Endothelial cell of umbilical vein (primary cell): Measurements from ENCODE around the gene GMPR2. TPM values are rescaled to one million over a fixed set of nuclear protein-coding genes. Genes with fewer than 3 reads are reported as not detected.

Experiments used
- BruUV-seq: library from RNA; stranded (reverse); fragments of 400-500 nt; replicated peaks from 2 replicates; lab custom pipeline; 2021; lab: Mats Ljungman, UMichigan
- CTCF ChIA-PET: fragments of 300-600, 350-600 bp; sonication (Branson Sonifier 250); formaldehyde crosslinking; loops from one replicate; lab custom pipeline; 2021; ENCODE audit warnings: antibody characterized with exemption, inconsistent platforms; lab: Charles Lee
- POLR2A ChIA-PET: fragments of 300-600, 350-600 bp; sonication (Branson Sonifier 250); formaldehyde crosslinking; loops from one replicate; lab custom pipeline; 2021; ENCODE audit warnings: antibody characterized with exemption, inconsistent platforms; lab: Charles Lee
- DNase-seq: peaks from one replicate; pipeline ENCODE4 v3.0.0-alpha.2; 2011; ENCODE audit warnings: low read depth, low spot score
- FAIRE-seq: peaks from 2 replicates; lab custom pipeline; 2011; peaks lifted over from hg19 to GRCh38; lab: Jason Lieb, UNC
- H2AFZ ChIP-seq: 2 replicates; pipeline ENCODE4 v1.6.0; 2012; ENCODE audit warnings: low read depth, low read length, control low read depth, inconsistent platforms
- H3K27ac ChIP-seq: 2 replicates; pipeline ENCODE4 v1.5.1; 2011; ENCODE audit warnings: low read depth, mild to moderate bottlenecking, control low read depth, low read length, moderate library complexity; ENCODE audit not compliant: insufficient read depth
- H3K27me3 ChIP-seq, 2 experiments: 2 replicates each; pipeline versions ENCODE4 v1.6.0 to v1.6.1; 2011; ENCODE audit warnings: low read length in 2 of 2, mixed read lengths in 1 of 2; ENCODE audit not compliant: control insufficient read depth in 2 of 2, insufficient read depth in 2 of 2
- H3K36me3 ChIP-seq, 2 experiments: 2 replicates in 1 of 2; 3 replicates in 1 of 2; pipeline ENCODE4 v1.5.1; 2011; ENCODE audit warnings: low read length in 2 of 2, mild to moderate bottlenecking in 1 of 2, moderate library complexity in 1 of 2; ENCODE audit not compliant: control insufficient read depth in 2 of 2, insufficient read depth in 2 of 2; ENCODE audit errors: extremely low read depth in 1 of 2
- H3K4me1 ChIP-seq: 3 replicates; pipeline ENCODE4 v1.5.1; 2011; ENCODE audit warnings: mild to moderate bottlenecking, low read length; ENCODE audit not compliant: control insufficient read depth, insufficient read depth; ENCODE audit errors: extremely low read depth
- H3K4me2 ChIP-seq: 2 replicates; pipeline ENCODE4 v1.6.1; 2011; ENCODE audit warnings: low read length, control low read depth, mixed read lengths; ENCODE audit not compliant: insufficient read depth
- H3K4me3 ChIP-seq, 3 experiments: fragments of 200-600 bp in 1 of 3; sonication (generic), shearing (Covaris generic) in 1 of 3; replicated peaks in 1 of 3; 2 replicates each; pipeline ENCODE4 v1.5.1; 2011 to 2016; ENCODE audit warnings: control low read depth in 3 of 3, low read length in 3 of 3, mild to moderate bottlenecking in 2 of 3, inconsistent platforms in 1 of 3, low read depth in 1 of 3, moderate library complexity in 1 of 3; ENCODE audit not compliant: insufficient read depth in 1 of 3
- H3K79me2 ChIP-seq: 2 replicates; pipeline ENCODE4 v1.6.0; 2012; ENCODE audit warnings: low read length, inconsistent platforms; ENCODE audit not compliant: control insufficient read depth, insufficient read depth
- H3K9ac ChIP-seq: replicated peaks from 2 replicates; pipeline ENCODE3; 2011; ENCODE audit warnings: low read length, control low read depth; ENCODE audit not compliant: insufficient read depth; ENCODE audit errors: extremely low read depth
- H3K9me1 ChIP-seq: replicated peaks from 3 replicates; pipeline ENCODE4 v1.6.0; 2011; ENCODE audit warnings: mild to moderate bottlenecking, low read length; ENCODE audit not compliant: control insufficient read depth, insufficient read depth; ENCODE audit errors: extremely low read depth
- H3K9me3 ChIP-seq: replicated peaks from 2 replicates; pipeline ENCODE4 v1.5.1; 2012; ENCODE audit warnings: low read length, inconsistent platforms; ENCODE audit not compliant: control insufficient read depth, insufficient read depth
- H4K20me1 ChIP-seq: replicated peaks from 2 replicates; pipeline ENCODE3; 2011; ENCODE audit warnings: mild to moderate bottlenecking, low read length; ENCODE audit not compliant: control insufficient read depth, insufficient read depth; ENCODE audit errors: extremely low read depth
- EZH2 ChIP-seq: IDR thresholded peaks from 2 replicates; pipeline ENCODE4 v1.6.1; 2012; ENCODE audit warnings: borderline replicate concordance, low read depth, mild to moderate bottlenecking, moderate library complexity, low read length, inconsistent platforms; ENCODE audit not compliant: severe bottlenecking
- FOS ChIP-seq: IDR thresholded peaks from 2 replicates; pipeline ENCODE4 v1.6.1; 2011; ENCODE audit warnings: mild to moderate bottlenecking, low read length, moderate library complexity, borderline replicate concordance; ENCODE audit not compliant: insufficient read depth
- GATA2 ChIP-seq: IDR thresholded peaks from 2 replicates; pipeline ENCODE4 v1.7.0; 2011; ENCODE audit warnings: low read depth, mild to moderate bottlenecking, moderate library complexity, mixed read lengths, low read length; ENCODE audit not compliant: insufficient read length, insufficient read depth
- JUN ChIP-seq: IDR thresholded peaks from 2 replicates; pipeline ENCODE4 v1.6.1; 2011; ENCODE audit warnings: borderline replicate concordance, low read depth; ENCODE audit not compliant: insufficient read length, insufficient read depth
- MYC ChIP-seq: IDR thresholded peaks from one replicate; pipeline ENCODE4 v1.6.1; 2011; ENCODE audit warnings: mild to moderate bottlenecking, low read depth, low read length
- POLR2A ChIP-seq: IDR thresholded peaks from 2 replicates; pipeline ENCODE4 v1.6.1; 2012; ENCODE audit warnings: low read depth, mild to moderate bottlenecking, control low read depth, low read length
- POLR2AphosphoS5 ChIP-seq: IDR thresholded peaks from 2 replicates; pipeline ENCODE4 v1.6.1; 2012; ENCODE audit warnings: low read depth, mild to moderate bottlenecking, control low read depth, low read length, moderate library complexity; ENCODE audit not compliant: insufficient read depth
- dilution Hi-C: fragments of 300-500 bp; cut with MboI; formaldehyde crosslinking; loops from one replicate; pipeline ENCODE4 v1.15.0; 2019; ENCODE audit warnings: low sequenced_read_pairs; ENCODE audit not compliant: extremely low pct_ligation_motif_present
- intact Hi-C: fragments of 100-400 bp; cut with micrococcal nuclease; formaldehyde crosslinking; loops from one replicate; pipeline ENCODE4 v1.10.0; 2022
- polyA plus RNA-seq, 4 experiments: library from polyadenylated mRNA; depleted of rRNA in 3 of 4; stranded (reverse) in 3 of 4; unstranded in 1 of 4; fragments of >200 nt; gene quantifications; 2 replicates each; pipeline versions ENCODE4 v1.2.1 to v1.2.3, GENCODE V29; 2011 to 2012; ENCODE audit warnings: missing spikeins in 1 of 4
- total RNA-seq: library from RNA; stranded (reverse); gene quantifications from 2 replicates; pipeline ENCODE4 v1.2.3, GENCODE V29; 2021
- TF ChIP-seq, protein P1 (sequence below), 2 donors: IDR thresholded peaks; 1 replicate in 1 of 2; 2 replicates in 1 of 2; pipeline ENCODE4 v1.5.1; 2011; ENCODE audit warnings: low read length in 2 of 2, mild to moderate bottlenecking in 2 of 2, moderate library complexity in 2 of 2, control low read depth in 1 of 2, inconsistent platforms in 1 of 2, low read depth in 1 of 2; ENCODE audit not compliant: insufficient read depth in 1 of 2; ENCODE audit errors: extremely low read depth in 1 of 2
- TF ChIP-seq, protein P2 (sequence below): IDR thresholded peaks from 2 replicates; pipeline ENCODE4 v1.6.1; 2011; ENCODE audit not compliant: insufficient read depth, insufficient read length

The GMPR2 gene
- total and polyA plus RNA-seq, 2 donors (not counting 3 experiments of a cell fraction or from before 2014, with no cell fraction given): 58.1 to 61.8 TPM

- Histone ChIP-seq H3K9me1 (no peaks in the 10 kb centered on the region), H4K20me1 (no peaks in the 10 kb centered on the region), H3K9ac (no peak overlapping the region), H3K4me3 (no peak overlapping the region), H3K9me3 (no peaks in the 10 kb centered on the region), H3K27ac (no peak overlapping the region), H3K4me1 (peaks cover 9% of the 10 kb centered on the region), H3K36me3 (no peaks in the 10 kb centered on the region), H3K27me3 (no peaks in the 10 kb centered on the region), H2AFZ (no peak overlapping the region), H3K4me2 (no peak overlapping the region), H3K79me2 (no peaks in the 10 kb centered on the region)
- CTCF ChIA-PET: interaction anchor here (1.7 to 13.0 kb wide), 3 partner anchors 24 to 60 kb away, joined by 7 to 199 read pairs (median 11); partner anchors contain the start of genes CIDEB, DHRS1, NOP9 and RABGGTA
- POLR2A ChIA-PET: no interaction called here
- BruUV-seq: no TSS peak
- FAIRE-seq (no peak), DNase-seq (no peak)
- TF ChIP-seq POLR2AphosphoS5 (no peak), GATA2 (no peak), POLR2A (no peak), EZH2 (no peak), MYC (no peak), JUN (no peak), FOS (no peak)
- TF ChIP-seq, protein P1, sequence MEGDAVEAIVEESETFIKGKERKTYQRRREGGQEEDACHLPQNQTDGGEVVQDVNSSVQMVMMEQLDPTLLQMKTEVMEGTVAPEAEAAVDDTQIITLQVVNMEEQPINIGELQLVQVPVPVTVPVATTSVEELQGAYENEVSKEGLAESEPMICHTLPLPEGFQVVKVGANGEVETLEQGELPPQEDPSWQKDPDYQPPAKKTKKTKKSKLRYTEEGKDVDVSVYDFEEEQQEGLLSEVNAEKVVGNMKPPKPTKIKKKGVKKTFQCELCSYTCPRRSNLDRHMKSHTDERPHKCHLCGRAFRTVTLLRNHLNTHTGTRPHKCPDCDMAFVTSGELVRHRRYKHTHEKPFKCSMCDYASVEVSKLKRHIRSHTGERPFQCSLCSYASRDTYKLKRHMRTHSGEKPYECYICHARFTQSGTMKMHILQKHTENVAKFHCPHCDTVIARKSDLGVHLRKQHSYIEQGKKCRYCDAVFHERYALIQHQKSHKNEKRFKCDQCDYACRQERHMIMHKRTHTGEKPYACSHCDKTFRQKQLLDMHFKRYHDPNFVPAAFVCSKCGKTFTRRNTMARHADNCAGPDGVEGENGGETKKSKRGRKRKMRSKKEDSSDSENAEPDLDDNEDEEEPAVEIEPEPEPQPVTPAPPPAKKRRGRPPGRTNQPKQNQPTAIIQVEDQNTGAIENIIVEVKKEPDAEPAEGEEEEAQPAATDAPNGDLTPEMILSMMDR (IDR thresholded peaks at IDR 0.05; ENCODE audit: extremely low read depth in 1 of 2, insufficient read depth in 1 of 2, low read depth in 1 of 2, low read length in 2 of 2): no peak
- TF ChIP-seq, protein P2, sequence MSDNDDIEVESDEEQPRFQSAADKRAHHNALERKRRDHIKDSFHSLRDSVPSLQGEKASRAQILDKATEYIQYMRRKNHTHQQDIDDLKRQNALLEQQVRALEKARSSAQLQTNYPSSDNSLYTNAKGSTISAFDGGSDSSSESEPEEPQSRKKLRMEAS: no peak
- intact Hi-C loops: no loop called here
- dilution Hi-C loops: no loop called here
Observed at GRCh38 chr14:24247422-24247821, 14.7 kb downstream of the GMPR2 start.
